SK-N-SH (cell line): ENCODE results near the gene DUOX2. TPM values are rescaled to one million over a fixed set of nuclear protein-coding genes. Genes with fewer than 3 reads are reported as not detected.

Experiments
- CTCF ChIA-PET: fragments of 300-600, 350-600 bp; formaldehyde crosslinking; extraction: SDS; loops from one replicate; lab custom pipeline; 2021; lab: Yijun Ruan, JAX
- POLR2A ChIA-PET: fragments of 350-600 bp; sonication (Branson Sonifier 250); formaldehyde crosslinking; extraction: SDS; loops from one replicate; lab custom pipeline; 2020; ENCODE audit warnings: antibody characterized with exemption, inconsistent platforms; lab: Yijun Ruan, JAX
- DNase-seq: peaks from one replicate; pipeline ENCODE4 v3.0.0; 2012
- H2AFZ ChIP-seq: fragments of 200-600 bp; sonication (generic); 2 replicates; pipeline ENCODE4 v1.8.1; 2016; ENCODE audit warnings: antibody characterized with exemption, mild to moderate bottlenecking, low read depth
- H3F3A ChIP-seq: fragments of 200-600 bp; sonication (generic); replicated peaks from 2 replicates; pipeline ENCODE3; 2016; ENCODE audit warnings: antibody characterized with exemption, mild to moderate bottlenecking; ENCODE audit not compliant: insufficient read depth
- H3K27ac ChIP-seq, 2 experiments: fragments of 200-500 bp in 1 of 2; fragments of 200-600 bp in 1 of 2; sonication (Bioruptor generic) in 1 of 2; sonication (generic), shearing (Covaris generic) in 1 of 2; 2 replicates each; pipeline versions ENCODE4 v1.5.1 to v1.6.1; 2014 to 2016; ENCODE audit warnings: low read depth in 2 of 2, inconsistent platforms in 1 of 2, low read length in 1 of 2, mild to moderate bottlenecking in 1 of 2, mixed read lengths in 1 of 2
- H3K27me3 ChIP-seq: fragments of 200-600 bp; sonication (generic), shearing (Covaris generic); 2 replicates; pipeline ENCODE4 v1.6.1; 2016; ENCODE audit warnings: mixed run types; ENCODE audit not compliant: insufficient read depth
- H3K36me3 ChIP-seq, 2 experiments: fragments of 200-500 bp in 1 of 2; fragments of 200-600 bp in 1 of 2; sonication (Bioruptor generic) in 1 of 2; sonication (generic) in 1 of 2; replicated peaks in 1 of 2; 2 replicates each; pipeline versions ENCODE3 to v1.5.1; 2014 to 2016; ENCODE audit warnings: low read length in 1 of 2, mild to moderate bottlenecking in 1 of 2; ENCODE audit not compliant: insufficient read depth in 2 of 2, control insufficient read depth in 1 of 2
- H3K4me1 ChIP-seq, 2 experiments: fragments of 200-500 bp in 1 of 2; fragments of 200-600 bp in 1 of 2; sonication (Bioruptor generic) in 1 of 2; sonication (generic), shearing (Covaris generic) in 1 of 2; 2 replicates each; pipeline versions ENCODE4 v1.5.1 to v1.6.1; 2014 to 2016; ENCODE audit warnings: low read depth in 1 of 2, low read length in 1 of 2, mixed run types in 1 of 2; ENCODE audit not compliant: insufficient read depth in 2 of 2, control insufficient read depth in 1 of 2
- H3K4me2 ChIP-seq: fragments of 200-600 bp; sonication (generic), shearing (Covaris generic); 2 replicates; pipeline ENCODE4 v1.6.1; 2017; ENCODE audit warnings: mixed run types
- H3K4me3 ChIP-seq, 2 experiments: fragments of 200-500 bp in 1 of 2; fragments of 200-600 bp in 1 of 2; sonication (Bioruptor generic) in 1 of 2; sonication (generic), shearing (Covaris generic) in 1 of 2; 2 replicates each; pipeline versions ENCODE4 v1.5.1 to v1.8.1; 2014 to 2016; ENCODE audit warnings: low read depth in 2 of 2, inconsistent platforms in 1 of 2, low read length in 1 of 2, mild to moderate bottlenecking in 1 of 2, mixed read lengths in 1 of 2, moderate library complexity in 1 of 2
- H3K79me2 ChIP-seq: fragments of 200-600 bp; sonication (generic); 2 replicates; pipeline ENCODE4 v1.8.1; 2017; ENCODE audit warnings: mild to moderate bottlenecking; ENCODE audit not compliant: insufficient read depth
- H3K9ac ChIP-seq: fragments of 200-600 bp; sonication (generic); 2 replicates; pipeline ENCODE4 v1.6.1; 2017; ENCODE audit warnings: mixed run types
- H3K9me2 ChIP-seq: fragments of 200-600 bp; sonication (generic); 2 replicates; pipeline ENCODE4 v1.6.1; 2017; ENCODE audit warnings: mixed run types
- H3K9me3 ChIP-seq: fragments of 200-600 bp; sonication (generic); 2 replicates; pipeline ENCODE4 v1.6.1; 2017; ENCODE audit warnings: mixed run types, mild to moderate bottlenecking, moderate library complexity
- H4K20me1 ChIP-seq: fragments of 200-600 bp; sonication (generic); 2 replicates; pipeline ENCODE4 v1.6.1; 2017; ENCODE audit warnings: mild to moderate bottlenecking, mixed run types; ENCODE audit not compliant: insufficient read depth
- EP300 ChIP-seq, 2 experiments: IDR thresholded peaks; 2 replicates each; pipeline versions ENCODE4 v1.4.0 to v1.6.1; 2012; ENCODE audit warnings: borderline replicate concordance in 1 of 2, low read depth in 1 of 2, low read length in 1 of 2
- FOXM1 ChIP-seq: IDR thresholded peaks from 2 replicates; pipeline ENCODE4 v1.4.0; 2012; ENCODE audit warnings: low read depth, mild to moderate bottlenecking
- MEF2A ChIP-seq: IDR thresholded peaks from 2 replicates; pipeline ENCODE4 v1.4.0; 2012; ENCODE audit warnings: low read depth, borderline replicate concordance
- MXI1 ChIP-seq: IDR thresholded peaks from 2 replicates; pipeline ENCODE4 v1.6.1; 2012; ENCODE audit warnings: mild to moderate bottlenecking, low read depth, low read length, improper control_type of control experiment
- NFIC ChIP-seq: IDR thresholded peaks from 2 replicates; pipeline ENCODE4 v1.4.0; 2012; ENCODE audit warnings: borderline replicate concordance
- NRF1 ChIP-seq: IDR thresholded peaks from 2 replicates; pipeline ENCODE4 v1.6.1; 2012; ENCODE audit warnings: low read depth, mild to moderate bottlenecking, low read length
- POLR2AphosphoS5 ChIP-seq: IDR thresholded peaks from 2 replicates; pipeline ENCODE4 v1.6.1; 2012; ENCODE audit warnings: low read depth, low read length
- RXRA ChIP-seq: IDR thresholded peaks from 2 replicates; pipeline ENCODE4 v1.4.0; 2012; ENCODE audit warnings: low read depth, mild to moderate bottlenecking, borderline replicate concordance
- SMC3 ChIP-seq: IDR thresholded peaks from 2 replicates; pipeline ENCODE4 v1.6.1; 2012; ENCODE audit warnings: low read depth, low read length, improper control_type of control experiment
- TCF12 ChIP-seq: IDR thresholded peaks from 2 replicates; pipeline ENCODE4 v1.4.0; 2012
- TEAD4 ChIP-seq: IDR thresholded peaks from 2 replicates; pipeline ENCODE4 v1.4.0; 2012; ENCODE audit warnings: mild to moderate bottlenecking, borderline replicate concordance; ENCODE audit not compliant: insufficient read depth
- WGBS: methylation state at CpG from one replicate; pipeline ENCODE4 v1.1.6; 2017; ENCODE audit warnings: low lambda C conversion rate; 5-methylcytosine and 5-hydroxymethylcytosine counted together
- polyA plus RNA-seq, 3 experiments: library from polyadenylated mRNA; depleted of rRNA; stranded (reverse); fragments of >200 nt; gene quantifications; 2 replicates each; pipeline ENCODE4 v1.2.3, GENCODE V29; 2012
- TF ChIP-seq, protein P1 (sequence below): IDR thresholded peaks from 2 replicates; pipeline ENCODE4 v1.4.0; 2012; ENCODE audit warnings: low read depth
- TF ChIP-seq, protein P2 (sequence below): IDR thresholded peaks from 2 replicates; pipeline ENCODE4 v1.6.1; 2012; ENCODE audit warnings: mild to moderate bottlenecking, low read depth, low read length, moderate library complexity

The DUOX2 gene
- polyA plus RNA-seq, 1 of the 3 experiments (the other 2 are of a cell fraction) = not detected

DNA sequence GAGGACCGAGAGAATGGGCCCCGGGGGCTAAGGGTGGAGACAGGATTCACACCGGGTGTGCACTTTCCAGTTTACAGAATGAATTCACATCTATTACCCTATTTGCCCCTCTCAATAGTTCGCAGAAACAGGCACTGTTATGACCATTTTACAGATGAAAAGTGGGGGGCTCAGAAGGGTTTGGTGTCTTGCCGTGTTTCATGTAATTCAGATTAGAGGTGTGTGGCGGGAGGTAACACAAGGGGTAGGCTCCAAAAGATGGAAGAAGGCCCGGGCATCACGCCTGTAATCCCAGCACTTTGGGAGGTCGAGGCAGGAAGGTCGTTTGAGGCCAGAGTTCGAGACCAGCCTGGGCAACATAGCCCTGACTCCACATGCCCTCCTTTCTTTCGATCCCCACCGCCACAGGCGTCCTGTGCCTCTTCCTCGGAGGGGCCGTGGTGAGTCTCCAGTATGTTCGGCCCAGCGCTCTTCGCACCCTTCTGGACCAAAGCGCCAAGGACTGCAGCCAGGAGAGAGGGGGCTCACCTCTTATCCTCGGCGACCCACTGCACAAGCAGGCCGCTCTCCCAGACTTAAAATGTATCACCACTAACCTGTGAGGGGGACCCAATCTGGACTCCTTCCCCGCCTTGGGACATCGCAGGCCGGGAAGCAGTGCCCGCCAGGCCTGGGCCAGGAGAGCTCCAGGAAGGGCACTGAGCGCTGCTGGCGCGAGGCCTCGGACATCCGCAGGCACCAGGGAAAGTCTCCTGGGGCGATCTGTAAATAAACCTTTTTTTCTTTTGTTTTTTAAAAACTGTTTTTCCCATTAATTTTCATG, 3.5 kb upstream of the DUOX2 start:
- Histone ChIP-seq H3K79me2 (no peaks in the 10 kb centered on the region), H3K27me3 (peaks cover 31% of the 10 kb centered on the region), H3F3A (no peaks in the 10 kb centered on the region)
- POLR2A ChIA-PET = interaction anchor here (0.7 to 1.1 kb wide), 5 partner anchors 28 to 131 kb away, joined by 3 to 5 read pairs (median 3); partner anchors contain the start of gene SHF
- TF ChIP-seq TCF12 (no peak), TEAD4 (no peak), MXI1 (no peak), FOXM1 (no peak), SMC3 (no peak), POLR2AphosphoS5 (no peak), MEF2A (no peak), EP300 (IDR thresholded peaks at IDR 0.05; ENCODE audit: borderline replicate concordance in 1 of 2, low read depth in 1 of 2, low read length in 1 of 2) (no peak), NRF1 (no peak), NFIC (no peak), RXRA (no peak)
- TF ChIP-seq, protein P1, sequence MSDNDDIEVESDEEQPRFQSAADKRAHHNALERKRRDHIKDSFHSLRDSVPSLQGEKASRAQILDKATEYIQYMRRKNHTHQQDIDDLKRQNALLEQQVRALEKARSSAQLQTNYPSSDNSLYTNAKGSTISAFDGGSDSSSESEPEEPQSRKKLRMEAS = no peak
- TF ChIP-seq, protein P2, sequence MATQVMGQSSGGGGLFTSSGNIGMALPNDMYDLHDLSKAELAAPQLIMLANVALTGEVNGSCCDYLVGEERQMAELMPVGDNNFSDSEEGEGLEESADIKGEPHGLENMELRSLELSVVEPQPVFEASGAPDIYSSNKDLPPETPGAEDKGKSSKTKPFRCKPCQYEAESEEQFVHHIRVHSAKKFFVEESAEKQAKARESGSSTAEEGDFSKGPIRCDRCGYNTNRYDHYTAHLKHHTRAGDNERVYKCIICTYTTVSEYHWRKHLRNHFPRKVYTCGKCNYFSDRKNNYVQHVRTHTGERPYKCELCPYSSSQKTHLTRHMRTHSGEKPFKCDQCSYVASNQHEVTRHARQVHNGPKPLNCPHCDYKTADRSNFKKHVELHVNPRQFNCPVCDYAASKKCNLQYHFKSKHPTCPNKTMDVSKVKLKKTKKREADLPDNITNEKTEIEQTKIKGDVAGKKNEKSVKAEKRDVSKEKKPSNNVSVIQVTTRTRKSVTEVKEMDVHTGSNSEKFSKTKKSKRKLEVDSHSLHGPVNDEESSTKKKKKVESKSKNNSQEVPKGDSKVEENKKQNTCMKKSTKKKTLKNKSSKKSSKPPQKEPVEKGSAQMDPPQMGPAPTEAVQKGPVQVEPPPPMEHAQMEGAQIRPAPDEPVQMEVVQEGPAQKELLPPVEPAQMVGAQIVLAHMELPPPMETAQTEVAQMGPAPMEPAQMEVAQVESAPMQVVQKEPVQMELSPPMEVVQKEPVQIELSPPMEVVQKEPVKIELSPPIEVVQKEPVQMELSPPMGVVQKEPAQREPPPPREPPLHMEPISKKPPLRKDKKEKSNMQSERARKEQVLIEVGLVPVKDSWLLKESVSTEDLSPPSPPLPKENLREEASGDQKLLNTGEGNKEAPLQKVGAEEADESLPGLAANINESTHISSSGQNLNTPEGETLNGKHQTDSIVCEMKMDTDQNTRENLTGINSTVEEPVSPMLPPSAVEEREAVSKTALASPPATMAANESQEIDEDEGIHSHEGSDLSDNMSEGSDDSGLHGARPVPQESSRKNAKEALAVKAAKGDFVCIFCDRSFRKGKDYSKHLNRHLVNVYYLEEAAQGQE = no peak
- TF ChIP-seq, all 33 proteins: peak for 0
- H3K9ac ChIP-seq = no peak overlapping the region
- H3K27ac ChIP-seq = no peak overlapping the region
- 0 out of 2 replicates have a peak overlapping the region, but pooled peaks have one; percentile 41 for H2AFZ ChIP-seq
- no peaks in the 10 kb centered on the region for H3K9me3 ChIP-seq
- no peaks in the 10 kb centered on the region for H4K20me1 ChIP-seq
- H3K36me3 ChIP-seq = no peaks in the 10 kb centered on the region
- peak overlapping the region in 1 of 2 experiments; percentile 53; a peak in 1 of 4 replicates for H3K4me3 ChIP-seq
- H3K9me2 ChIP-seq = no peaks in the 10 kb centered on the region
- CTCF ChIA-PET = interaction anchor here (0.8 to 2.2 kb wide), 64 partner anchors 8 to 341 kb away, joined by 3 to 52 read pairs (median 6); partner anchors contain the start of genes DUOX1, DUOXA1, SORD and TERB2
- peak overlapping the region; percentile 59; the same call in 1 of the 2 replicates for H3K4me2 ChIP-seq
- peaks cover 6 to 23% of the 10 kb centered on the region in 2 experiments; a peak in 3 of 4 replicates for H3K4me1 ChIP-seq
- DNase-seq = peak; percentile 55
- WGBS = 86% methylated on average over 22 of the region's 33 CpGs
